SK-N-SH treated with all-trans-retinoic acid at 6 μM for 48 hours (cell line): Measurements from ENCODE around the gene KRTAP1-5.
"Not testable (repeated sequence)": the region's sequence is repeated elsewhere in the genome, so short reads cannot be mapped to it uniquely, and the experiment has no call there.

Source experiments
- ATAC-seq: fragments of 200-7000 bp; cut with Tn5 transposase; 3 replicates; pipeline ENCODE4 v1.9.1; 2020; ENCODE audit warnings: mild to moderate bottlenecking, moderate library complexity
- ARNTL ChIP-seq: fragments of 450-650 bp; formaldehyde crosslinking; IDR thresholded peaks from 2 replicates; pipeline ENCODE4 v1.5.0; 2020; ENCODE audit warnings: low read depth, mild to moderate bottlenecking, moderate library complexity, borderline replicate concordance
- BACH2 ChIP-seq: fragments of 250-450 bp; sonication (Bioruptor Pico); IDR thresholded peaks from 2 replicates; pipeline ENCODE4 v1.9.0; 2021; ENCODE audit warnings: mild to moderate bottlenecking, borderline replicate concordance
- CSDC2 ChIP-seq: fragments of 250-450 bp; sonication (Bioruptor Pico); IDR thresholded peaks from 2 replicates; pipeline ENCODE4 v1.5.0; 2020; ENCODE audit warnings: mild to moderate bottlenecking, moderate library complexity
- GLIS3 ChIP-seq: fragments of 250-450 bp; sonication (Bioruptor Pico); IDR thresholded peaks from 2 replicates; pipeline ENCODE4 v1.5.0; 2020; ENCODE audit warnings: mild to moderate bottlenecking, moderate library complexity
- ISL1 ChIP-seq: fragments of 250-450 bp; sonication (Bioruptor Pico); IDR thresholded peaks from 2 replicates; pipeline ENCODE4 v2.1.2; 2022; ENCODE audit warnings: mild to moderate bottlenecking, moderate library complexity
- OSR1 ChIP-seq: fragments of 250-450 bp; sonication (Bioruptor Pico); IDR thresholded peaks from 2 replicates; pipeline ENCODE4 v1.8.0; 2022; ENCODE audit warnings: moderate library complexity, mild to moderate bottlenecking, inconsistent platforms
- POU6F1 ChIP-seq: fragments of 250-450 bp; sonication (Bioruptor Pico); IDR thresholded peaks from 2 replicates; pipeline ENCODE4 v1.8.0; 2021; ENCODE audit warnings: low read depth, mild to moderate bottlenecking, moderate library complexity, borderline replicate concordance
- PPARA ChIP-seq: fragments of 250-450 bp; sonication (Bioruptor Pico); IDR thresholded peaks from 2 replicates; pipeline ENCODE4 v1.5.0; 2020; ENCODE audit warnings: mild to moderate bottlenecking, borderline replicate concordance
- TCF4 ChIP-seq: fragments of 250-450 bp; sonication (Bioruptor Pico); IDR thresholded peaks from 2 replicates; pipeline ENCODE4 v1.8.0; 2021; ENCODE audit warnings: mild to moderate bottlenecking, moderate library complexity, borderline replicate concordance
- TOX ChIP-seq: fragments of 250-450 bp; sonication (Bioruptor Pico); IDR thresholded peaks from 2 replicates; pipeline ENCODE4 v1.8.0; 2021; ENCODE audit warnings: mild to moderate bottlenecking, moderate library complexity, borderline replicate concordance
- TSHZ2 ChIP-seq: fragments of 250-450 bp; sonication (Bioruptor Pico); IDR thresholded peaks from 2 replicates; pipeline ENCODE4 v1.5.0; 2020; ENCODE audit warnings: mild to moderate bottlenecking, moderate library complexity
- ZC3H10 ChIP-seq: fragments of 250-450 bp; sonication (Bioruptor Pico); IDR thresholded peaks from 2 replicates; pipeline ENCODE4 v1.5.1; 2021; ENCODE audit warnings: mild to moderate bottlenecking, moderate library complexity
- ZFP3 ChIP-seq: fragments of 250-450 bp; sonication (Bioruptor Pico); IDR thresholded peaks from 2 replicates; pipeline ENCODE4 v1.5.0; 2020; ENCODE audit warnings: mild to moderate bottlenecking, moderate library complexity
- ZFP30 ChIP-seq: fragments of 450-650 bp; formaldehyde crosslinking; IDR thresholded peaks from 2 replicates; pipeline ENCODE4 v1.5.0; 2022; ENCODE audit warnings: mild to moderate bottlenecking, moderate library complexity
- ZNF565 ChIP-seq: fragments of 450-650 bp; formaldehyde crosslinking; conservative IDR thresholded peaks from 2 replicates; pipeline ENCODE4 v1.5.0; 2020; ENCODE audit warnings: low read depth, mild to moderate bottlenecking, moderate library complexity
- ZNF70 ChIP-seq: fragments of 450-650 bp; formaldehyde crosslinking; IDR thresholded peaks from 2 replicates; pipeline ENCODE4 v1.5.0; 2020; ENCODE audit warnings: mild to moderate bottlenecking, moderate library complexity
- ZNF8 ChIP-seq: fragments of 450-650 bp; formaldehyde crosslinking; IDR thresholded peaks from 2 replicates; pipeline ENCODE4 v1.5.0; 2020; ENCODE audit warnings: mild to moderate bottlenecking, moderate library complexity

Gene KRTAP1-5

GRCh38 chr17:41052566-41052965 lies 25.6 kb upstream of the KRTAP1-5 start:
- ATAC-seq, result no peak
- TF ChIP-seq ZC3H10, result no peak
- no peak for TF ChIP-seq ZNF8 (CRISPR knock-in tag)
- TF ChIP-seq GLIS3 (CRISPR knock-in tag), result no peak
- no peak for TF ChIP-seq ZFP30
- TF ChIP-seq PPARA (CRISPR knock-in tag), result no peak
- no peak for TF ChIP-seq TCF4 (CRISPR knock-in tag)
- no peak for TF ChIP-seq TSHZ2 (CRISPR knock-in tag)

- no peak for TF ChIP-seq ZNF565 (CRISPR knock-in tag)
- no peak for TF ChIP-seq BACH2
- no peak for TF ChIP-seq ZFP3
- TF ChIP-seq ZFP30, result no peak
- TF ChIP-seq PPARA (CRISPR knock-in tag), result no peak
- TF ChIP-seq GLIS3 (CRISPR knock-in tag), result no peak
- TF ChIP-seq ARNTL, result no peak
- TF ChIP-seq ZC3H10, result no peak
- no peak for TF ChIP-seq TCF4 (CRISPR knock-in tag)
- ATAC-seq, result no peak
Observed at GRCh38 chr17:41049110-41049509, 22.1 kb upstream of the KRTAP1-5 start.

GRCh38 chr17:41048441-41048840 lies 21.4 kb upstream of the KRTAP1-5 start:
- peak; percentile 28; the same call in 1 of the 3 replicates for ATAC-seq
- TF ChIP-seq CSDC2 (CRISPR knock-in tag) (no peak), ISL1 (no peak)

GRCh38 chr17:41046735-41047465 lies 19.9 kb upstream of the KRTAP1-5 start, which contains the start of gene KRTAP2-1:
Gene KRTAP2-1, minus strand, starts transcription at chr17:41047316. Its CDS starts 49 bp downstream, at chr17:41047267.
- not testable (repeated sequence) for ATAC-seq

- no peak for ATAC-seq
- no peak for TF ChIP-seq ZNF70 (CRISPR knock-in tag)
- TF ChIP-seq, all 23 proteins: peak for 0
Observed at GRCh38 chr17:41042953-41043352, 15.9 kb upstream of the KRTAP1-5 start.

- not testable (repeated sequence) for ATAC-seq
Observed at GRCh38 chr17:41040783-41041571, 14.0 kb upstream of the KRTAP1-5 start, which contains the start of gene KRTAP1-1. Gene KRTAP1-1, minus strand, starts transcription at chr17:41041450. Its CDS starts 53 bp downstream, at chr17:41041397.

- no peak for TF ChIP-seq OSR1 (CRISPR knock-in tag)
- no peak for TF ChIP-seq POU6F1
- no peak for TF ChIP-seq TOX
- no peak for TF ChIP-seq ZFP30
- TF ChIP-seq TSHZ2 (CRISPR knock-in tag), result no peak
- no peak for TF ChIP-seq ISL1
- no peak for TF ChIP-seq BACH2
- no peak for ATAC-seq
Observed at GRCh38 chr17:41037853-41038350, 10.9 kb upstream of the KRTAP1-5 start.

- not testable (repeated sequence) for ATAC-seq
Observed at GRCh38 chr17:41034346-41034935, 7.4 kb upstream of the KRTAP1-5 start, which contains the start of gene KRTAP1-3. Gene KRTAP1-3, minus strand, starts transcription at chr17:41034874. Its CDS starts 53 bp downstream, at chr17:41034821.
